Activated CD8-positive, alpha-beta memory T cell treated with anti-CD3 and anti-CD28 coated beads for 24 hours (primary cell): Measurements from ENCODE around the gene TTLL7.

Experiments used
- DNase-seq: peaks from one replicate; pipeline ENCODE4 v3.0.0-alpha.2; 2020

The TTLL7 gene

GRCh38 chr1:83998498-83999315 lies at the start of gene TTLL7:
TSS of gene TTLL7 (minus strand) at chr1:83999132. CDS start at chr1:83952211, 46,921 bp downstream.
- DNase-seq, result peak; percentile 86

GRCh38 chr1:84042461-84042860 lies 43.5 kb upstream of the TTLL7 start:
- DNase-seq, result no peak

- DNase-seq, result no peak
Measured at GRCh38 chr1:84037758-84038611, 39.1 kb upstream of the TTLL7 start.

- DNase-seq, result no peak
Measured at GRCh38 chr1:84031802-84032327, 32.9 kb upstream of the TTLL7 start.

- DNase-seq, result no peak
Measured at GRCh38 chr1:84027368-84027767, 28.4 kb upstream of the TTLL7 start.

GRCh38 chr1:84025966-84026365 lies 27.0 kb upstream of the TTLL7 start:
- no peak for DNase-seq

GRCh38 chr1:84021822-84022221 lies 22.9 kb upstream of the TTLL7 start:
- DNase-seq, result no peak

GRCh38 chr1:84020151-84020550 lies 21.2 kb upstream of the TTLL7 start:
- no peak for DNase-seq

GRCh38 chr1:84019217-84019616 lies 20.3 kb upstream of the TTLL7 start:
- DNase-seq, result no peak

GRCh38 chr1:84013708-84014107 lies 14.8 kb upstream of the TTLL7 start:
- DNase-seq, result no peak

- no peak for DNase-seq
Measured at GRCh38 chr1:84012018-84012417, 13.1 kb upstream of the TTLL7 start.

GRCh38 chr1:84010136-84010535 lies 11.2 kb upstream of the TTLL7 start:
- no peak for DNase-seq

GRCh38 chr1:84008631-84009030 lies 9.7 kb upstream of the TTLL7 start:
- DNase-seq, result no peak

- no peak for DNase-seq
Measured at GRCh38 chr1:84006591-84006990, 7.7 kb upstream of the TTLL7 start.

GRCh38 chr1:84001501-84001900 lies 2.6 kb upstream of the TTLL7 start:
- DNase-seq, result no peak

- no peak for DNase-seq
Measured at GRCh38 chr1:84000954-84001495, 2.1 kb upstream of the TTLL7 start.

- DNase-seq, result no peak
Measured at GRCh38 chr1:84000196-84000885, 1.4 kb upstream of the TTLL7 start.

GRCh38 chr1:83999316-83999819 lies 436 bp upstream of the TTLL7 start:
- no peak for DNase-seq

- no peak for DNase-seq
Measured at GRCh38 chr1:83998205-83998497, 781 bp downstream of the TTLL7 start.

GRCh38 chr1:83997631-83998030 lies 1.3 kb downstream of the TTLL7 start:
- DNase-seq, result no peak

- DNase-seq, result no peak
Measured at GRCh38 chr1:83996621-83997020, 2.3 kb downstream of the TTLL7 start.

GRCh38 chr1:83996191-83996590 lies 2.7 kb downstream of the TTLL7 start:
- DNase-seq, result no peak

GRCh38 chr1:83995649-83996048 lies 3.3 kb downstream of the TTLL7 start:
- DNase-seq, result no peak
